Parathyroid adenoma (tissue), 2 donors: ENCODE results near the gene CRB1.

Source experiments
- H2AFZ ChIP-seq: fragments of 300-600 bp; sonication (generic); one replicate; pipeline ENCODE4 v1.7.0; 2017; ENCODE audit warnings: antibody characterized with exemption, mild to moderate bottlenecking
- H3K27ac ChIP-seq: fragments of 300-600 bp; sonication (generic); one replicate; pipeline ENCODE4 v1.7.0; 2017
- H3K27me3 ChIP-seq: fragments of 300-600 bp; sonication (generic); one replicate; pipeline ENCODE4 v1.7.0; 2017; ENCODE audit warnings: low read length; ENCODE audit not compliant: control insufficient read depth, insufficient read depth
- H3K36me3 ChIP-seq: fragments of 300-600 bp; sonication (generic); one replicate; pipeline ENCODE4 v1.7.0; 2017; ENCODE audit warnings: low read length; ENCODE audit not compliant: control insufficient read depth, insufficient read depth
- H3K4me1 ChIP-seq: fragments of 300-600 bp; sonication (generic); one replicate; pipeline ENCODE4 v1.7.0; 2017; ENCODE audit warnings: control low read depth
- H3K4me2 ChIP-seq: fragments of 300-600 bp; sonication (generic); one replicate; pipeline ENCODE4 v1.7.0; 2017; ENCODE audit warnings: low read length
- H3K4me3 ChIP-seq: fragments of 300-600 bp; sonication (generic); one replicate; pipeline ENCODE4 v1.7.0; 2017; ENCODE audit warnings: low read depth, low read length
- H3K79me2 ChIP-seq: fragments of 300-600 bp; sonication (generic); one replicate; pipeline ENCODE4 v1.7.0; 2017; ENCODE audit warnings: control low read depth
- H3K9ac ChIP-seq: fragments of 300-600 bp; sonication (generic); one replicate; pipeline ENCODE4 v1.7.0; 2017; ENCODE audit warnings: mild to moderate bottlenecking
- H3K9me3 ChIP-seq: fragments of 300-600 bp; sonication (generic); one replicate; pipeline ENCODE4 v1.7.0; 2017; ENCODE audit warnings: low read length; ENCODE audit not compliant: control insufficient read depth
- CTCF ChIP-seq: fragments of 300-600 bp; sonication (generic); IDR thresholded peaks from one replicate; pipeline ENCODE4 v1.7.0; 2017; ENCODE audit warnings: antibody characterized with exemption, mild to moderate bottlenecking
- donor health status: primary hyperparathyroidism.

CRB1 gene

GRCh38 chr1:197342044-197342565 lies 74.1 kb downstream of the CRB1 start:
- Histone ChIP-seq H3K9me3 (no peaks in the 10 kb centered on the region), H3K36me3 (no peaks in the 10 kb centered on the region), H3K4me1 (no peaks in the 10 kb centered on the region), H2AFZ (no peak overlapping the region), H3K27ac (no peak overlapping the region), H3K9ac (no peak overlapping the region), H3K4me2 (no peak overlapping the region), H3K79me2 (no peaks in the 10 kb centered on the region), H3K4me3 (no peak overlapping the region), H3K27me3 (no peaks in the 10 kb centered on the region)
- TF ChIP-seq CTCF: no peak

GRCh38 chr1:197342669-197343068 lies 74.6 kb downstream of the CRB1 start:
- no peak for TF ChIP-seq CTCF
- Histone ChIP-seq H3K79me2 (no peaks in the 10 kb centered on the region), H3K36me3 (no peaks in the 10 kb centered on the region), H3K9ac (no peak overlapping the region), H3K27ac (no peak overlapping the region), H3K4me2 (no peak overlapping the region), H3K27me3 (no peaks in the 10 kb centered on the region), H3K4me1 (no peaks in the 10 kb centered on the region), H3K4me3 (no peak overlapping the region), H2AFZ (no peak overlapping the region), H3K9me3 (no peaks in the 10 kb centered on the region)

- Histone ChIP-seq H3K79me2 (no peaks in the 10 kb centered on the region), H3K36me3 (no peaks in the 10 kb centered on the region), H3K27me3 (no peaks in the 10 kb centered on the region), H3K27ac (no peak overlapping the region), H3K9me3 (no peaks in the 10 kb centered on the region), H3K4me2 (no peak overlapping the region), H3K9ac (no peak overlapping the region), H3K4me3 (no peak overlapping the region), H2AFZ (no peak overlapping the region), H3K4me1 (no peaks in the 10 kb centered on the region)
- no peak for TF ChIP-seq CTCF
These were observed 75.7 kb downstream of the CRB1 start for GRCh38 chr1:197343663-197344273.

GRCh38 chr1:197351821-197352440 lies 83.9 kb downstream of the CRB1 start:
- TF ChIP-seq CTCF: no peak
- Histone ChIP-seq H3K79me2 (no peaks in the 10 kb centered on the region), H3K36me3 (no peaks in the 10 kb centered on the region), H3K27me3 (no peaks in the 10 kb centered on the region), H3K4me2 (no peak overlapping the region), H3K4me3 (no peak overlapping the region), H3K27ac (no peak overlapping the region), H2AFZ (no peak overlapping the region), H3K4me1 (no peaks in the 10 kb centered on the region), H3K9ac (no peak overlapping the region), H3K9me3 (no peaks in the 10 kb centered on the region)
